Activated B cell treated with CpG ODN at 0.5 μM for 24 hours (primary cell): ENCODE measurements around the gene SIPA1. TPM values are rescaled to one million over a fixed set of nuclear protein-coding genes. Genes with fewer than 3 reads are reported as not detected.

Experiments used
- ATAC-seq: fragments of 200-7000 bp; cut with Tn5 transposase; one replicate; pipeline ENCODE4 v1.10.0; 2021; ENCODE audit warnings: low read depth, mild to moderate bottlenecking, moderate library complexity
- CTCF ChIA-PET: fragments of 350-600 bp; sonication (Branson Sonifier 250); formaldehyde crosslinking; loops from one replicate; lab custom pipeline; 2021; ENCODE audit warnings: antibody characterized with exemption; lab: Charles Lee
- POLR2A ChIA-PET: fragments of 350-600 bp; sonication (Branson Sonifier 250); formaldehyde crosslinking; loops from one replicate; lab custom pipeline; 2021; ENCODE audit warnings: antibody characterized with exemption; lab: Charles Lee
- DNase-seq: peaks from one replicate; pipeline ENCODE4 v3.0.0; 2022
- H3K27ac Mint-ChIP-seq: one replicate; pipeline ENCODE4 v1.8.0; 2020; ENCODE audit warnings: mixed read lengths
- H3K27me3 Mint-ChIP-seq: one replicate; pipeline ENCODE4 v1.8.0; 2021; ENCODE audit warnings: mixed read lengths
- H3K36me3 Mint-ChIP-seq: one replicate; pipeline ENCODE4 v1.8.0; 2021; ENCODE audit warnings: low read depth, mixed read lengths
- H3K4me1 Mint-ChIP-seq: one replicate; pipeline ENCODE4 v1.8.0; 2021; ENCODE audit warnings: mixed read lengths
- H3K4me3 Mint-ChIP-seq: one replicate; pipeline ENCODE4 v1.8.0; 2020; ENCODE audit warnings: mild to moderate bottlenecking, mixed read lengths
- H3K9me3 Mint-ChIP-seq: one replicate; pipeline ENCODE4 v1.8.0; 2020; ENCODE audit warnings: mixed read lengths
- CTCF ChIP-seq: fragments of 200-600 bp; IDR thresholded peaks from one replicate; pipeline ENCODE4 v1.8.0; 2022; ENCODE audit warnings: antibody characterized with exemption, mild to moderate bottlenecking
- intact Hi-C: fragments of 100-400 bp; cut with micrococcal nuclease; formaldehyde crosslinking; loops from one replicate; pipeline ENCODE4 v1.15.1; 2024
- total RNA-seq: library from RNA; stranded (reverse); gene quantifications from 2 replicates; pipeline ENCODE4 v1.2.3, GENCODE V29; 2022

The SIPA1 gene
- total RNA-seq, 1 donor from 2014 or later = 252 TPM

GRCh38 chr11:65696802-65697552 is 59.1 kb downstream of the SIPA1 start:
- Mint-ChIP-seq H3K4me1 (peaks cover 8% of the 10 kb centered on the region), H3K9me3 (no peaks in the 10 kb centered on the region), H3K27me3 (no peaks in the 10 kb centered on the region), H3K4me3 (no peak overlapping the region), H3K27ac (no peak overlapping the region), H3K36me3 (no peaks in the 10 kb centered on the region)
- ATAC-seq = no peak
- TF ChIP-seq CTCF = no peak
- ChIA-PET CTCF (no interaction called here), POLR2A (interaction anchor here (0.6 to 0.7 kb wide), 4 partner anchors 14 to 471 kb away, joined by 3 to 7 read pairs (median 6); no protein-coding TSS in a partner anchor)
- intact Hi-C loops = no loop called here
- DNase-seq = no peak

GRCh38 chr11:65698205-65698604 is 60.3 kb downstream of the SIPA1 start:
- Mint-ChIP-seq H3K27me3 (no peaks in the 10 kb centered on the region), H3K27ac (no peak overlapping the region)
- ATAC-seq = no peak

GRCh38 chr11:65699306-65699705 is 61.4 kb downstream of the SIPA1 start:
- Mint-ChIP-seq H3K9me3 (no peaks in the 10 kb centered on the region), H3K4me3 (no peak overlapping the region), H3K27me3 (no peaks in the 10 kb centered on the region), H3K4me1 (peaks cover 8% of the 10 kb centered on the region), H3K36me3 (no peaks in the 10 kb centered on the region), H3K27ac (no peak overlapping the region)
- intact Hi-C loops = no loop called here
- no peak for TF ChIP-seq CTCF
- ChIA-PET CTCF (no interaction called here), POLR2A (no interaction called here)
- DNase-seq (no peak), ATAC-seq (no peak)

More at GRCh38 chr11:65698205-65698604, 60.3 kb downstream of the SIPA1 start:
- CTCF ChIA-PET = no interaction called here
- H3K4me3 Mint-ChIP-seq = no peak overlapping the region
- intact Hi-C loops = no loop called here
- no peak for TF ChIP-seq CTCF
- POLR2A ChIA-PET = no interaction called here
- H3K9me3 Mint-ChIP-seq = no peaks in the 10 kb centered on the region
- no peaks in the 10 kb centered on the region for H3K36me3 Mint-ChIP-seq
- DNase-seq = no peak
- peaks cover 8% of the 10 kb centered on the region for H3K4me1 Mint-ChIP-seq

GRCh38 chr11:65700399-65700798 is 62.5 kb downstream of the SIPA1 start:
- no peak for TF ChIP-seq CTCF
- intact Hi-C loops = no loop called here
- Mint-ChIP-seq H3K27me3 (no peaks in the 10 kb centered on the region), H3K4me3 (no peak overlapping the region), H3K9me3 (no peaks in the 10 kb centered on the region), H3K4me1 (peaks cover 8% of the 10 kb centered on the region), H3K27ac (no peak overlapping the region), H3K36me3 (no peaks in the 10 kb centered on the region)
- DNase-seq (no peak), ATAC-seq (peak; percentile 75)
- CTCF ChIA-PET = interaction anchor here (0.6 kb wide), 1 partner anchor 190 kb away, joined by 3 read pairs; the partner anchor contains the start of gene CCDC85B
- POLR2A ChIA-PET = interaction anchor here (0.6 kb wide), 1 partner anchor 411 kb away, joined by 4 read pairs; no protein-coding TSS in a partner anchor

Other genes starting within 250 kb of the SIPA1 start
- gene NEAT1, start 215.3 kb upstream of the SIPA1 start, total RNA-seq = 578 and 699 TPM in 2 replicates
- 12,540 and 18,961 TPM in 2 replicates for gene MALAT1, start 139.1 kb upstream of the SIPA1 start, total RNA-seq
- gene SCYL1, start 113.0 kb upstream of the SIPA1 start, total RNA-seq = 70.0 and 75.7 TPM in 2 replicates
- 25.0 and 25.3 TPM in 2 replicates for gene LTBP3, start 79.7 kb upstream of the SIPA1 start, total RNA-seq
- 40.9 and 41.0 TPM in 2 replicates for gene ZNRD2, start 67.6 kb upstream of the SIPA1 start, total RNA-seq
- gene FAM89B, start 65.6 kb upstream of the SIPA1 start, total RNA-seq = 19.1 and 21.6 TPM in 2 replicates
- 143 and 163 TPM in 2 replicates for gene EHBP1L1, start 62.0 kb upstream of the SIPA1 start, total RNA-seq
- 1.0 and 1.1 TPM in 2 replicates for gene KCNK7, start 42.3 kb upstream of the SIPA1 start, total RNA-seq
- gene MAP3K11, start 23.9 kb upstream of the SIPA1 start, total RNA-seq = 72.1 and 89.6 TPM in 2 replicates
- 45.3 and 51.4 TPM in 2 replicates for gene PCNX3, start 22.3 kb upstream of the SIPA1 start, total RNA-seq
- gene RELA, start 24.8 kb downstream of the SIPA1 start, total RNA-seq = 110 and 119 TPM in 2 replicates
- 108 and 120 TPM in 2 replicates for gene KAT5, start 74.2 kb downstream of the SIPA1 start, total RNA-seq
- gene RNASEH2C, start 82.7 kb downstream of the SIPA1 start, total RNA-seq = 85.3 and 91.4 TPM in 2 replicates
- gene AP5B1, start 142.9 kb downstream of the SIPA1 start, total RNA-seq = 17.4 and 20.9 TPM in 2 replicates
- gene OVOL1, start 149.0 kb downstream of the SIPA1 start, total RNA-seq = 0.09 and 0.29 TPM in 2 replicates
- gene SNX32, start 195.9 kb downstream of the SIPA1 start, total RNA-seq = 0.37 and 1.0 TPM in 2 replicates
- gene CFL1, start 220.1 kb downstream of the SIPA1 start, total RNA-seq = 1,079 and 1,089 TPM in 2 replicates
- gene MUS81, start 222.3 kb downstream of the SIPA1 start, total RNA-seq = 73.8 and 83.1 TPM in 2 replicates
- 3.8 and 6.3 TPM in 2 replicates for gene EFEMP2, start 234.7 kb downstream of the SIPA1 start, total RNA-seq
- gene CTSW, start 241.7 kb downstream of the SIPA1 start, total RNA-seq = 0.59 and 0.93 TPM in 2 replicates